Ovary (tissue), 3 donors: ENCODE results near the gene IL1RAPL1.

Experiments used
- EP300 ChIP-seq: sonication (generic); formaldehyde crosslinking; IDR thresholded peaks from one replicate; pipeline ENCODE4 v1.6.1; 2017; ENCODE audit warnings: antibody characterized with exemption
- POLR2A ChIP-seq: fragments of 450-650 bp; IDR thresholded peaks from one replicate; pipeline ENCODE4 v1.6.1; 2017; ENCODE audit warnings: antibody characterized with exemption, mild to moderate bottlenecking, moderate library complexity
- TF ChIP-seq, protein P1 (sequence below), 3 donors: fragments of 450-650 bp in 2 of 3; fragments of 200-600 bp in 1 of 3; IDR thresholded peaks; one replicate each; pipeline versions ENCODE4 v1.5.1 to v1.8.0; 2016 to 2022; ENCODE audit warnings: antibody characterized with exemption in 3 of 3, mild to moderate bottlenecking in 1 of 3
- donor health status: DM: no; HTN: no; CAD: no.

- TF ChIP-seq, protein P1, sequence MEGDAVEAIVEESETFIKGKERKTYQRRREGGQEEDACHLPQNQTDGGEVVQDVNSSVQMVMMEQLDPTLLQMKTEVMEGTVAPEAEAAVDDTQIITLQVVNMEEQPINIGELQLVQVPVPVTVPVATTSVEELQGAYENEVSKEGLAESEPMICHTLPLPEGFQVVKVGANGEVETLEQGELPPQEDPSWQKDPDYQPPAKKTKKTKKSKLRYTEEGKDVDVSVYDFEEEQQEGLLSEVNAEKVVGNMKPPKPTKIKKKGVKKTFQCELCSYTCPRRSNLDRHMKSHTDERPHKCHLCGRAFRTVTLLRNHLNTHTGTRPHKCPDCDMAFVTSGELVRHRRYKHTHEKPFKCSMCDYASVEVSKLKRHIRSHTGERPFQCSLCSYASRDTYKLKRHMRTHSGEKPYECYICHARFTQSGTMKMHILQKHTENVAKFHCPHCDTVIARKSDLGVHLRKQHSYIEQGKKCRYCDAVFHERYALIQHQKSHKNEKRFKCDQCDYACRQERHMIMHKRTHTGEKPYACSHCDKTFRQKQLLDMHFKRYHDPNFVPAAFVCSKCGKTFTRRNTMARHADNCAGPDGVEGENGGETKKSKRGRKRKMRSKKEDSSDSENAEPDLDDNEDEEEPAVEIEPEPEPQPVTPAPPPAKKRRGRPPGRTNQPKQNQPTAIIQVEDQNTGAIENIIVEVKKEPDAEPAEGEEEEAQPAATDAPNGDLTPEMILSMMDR (IDR thresholded peaks at IDR 0.05), result no peak
- no peak for TF ChIP-seq POLR2A
- TF ChIP-seq EP300, result no peak
Observed at GRCh38 chrX:29233592-29234183, 646.4 kb downstream of the IL1RAPL1 start.
